ENCODE results near the gene GCSAM. TPM values are rescaled to one million over a fixed set of nuclear protein-coding genes. Genes with fewer than 3 reads are reported as not detected.

The GCSAM gene
- total RNA-seq, 1 experiment from 2014 or later, result not detected

DNA sequence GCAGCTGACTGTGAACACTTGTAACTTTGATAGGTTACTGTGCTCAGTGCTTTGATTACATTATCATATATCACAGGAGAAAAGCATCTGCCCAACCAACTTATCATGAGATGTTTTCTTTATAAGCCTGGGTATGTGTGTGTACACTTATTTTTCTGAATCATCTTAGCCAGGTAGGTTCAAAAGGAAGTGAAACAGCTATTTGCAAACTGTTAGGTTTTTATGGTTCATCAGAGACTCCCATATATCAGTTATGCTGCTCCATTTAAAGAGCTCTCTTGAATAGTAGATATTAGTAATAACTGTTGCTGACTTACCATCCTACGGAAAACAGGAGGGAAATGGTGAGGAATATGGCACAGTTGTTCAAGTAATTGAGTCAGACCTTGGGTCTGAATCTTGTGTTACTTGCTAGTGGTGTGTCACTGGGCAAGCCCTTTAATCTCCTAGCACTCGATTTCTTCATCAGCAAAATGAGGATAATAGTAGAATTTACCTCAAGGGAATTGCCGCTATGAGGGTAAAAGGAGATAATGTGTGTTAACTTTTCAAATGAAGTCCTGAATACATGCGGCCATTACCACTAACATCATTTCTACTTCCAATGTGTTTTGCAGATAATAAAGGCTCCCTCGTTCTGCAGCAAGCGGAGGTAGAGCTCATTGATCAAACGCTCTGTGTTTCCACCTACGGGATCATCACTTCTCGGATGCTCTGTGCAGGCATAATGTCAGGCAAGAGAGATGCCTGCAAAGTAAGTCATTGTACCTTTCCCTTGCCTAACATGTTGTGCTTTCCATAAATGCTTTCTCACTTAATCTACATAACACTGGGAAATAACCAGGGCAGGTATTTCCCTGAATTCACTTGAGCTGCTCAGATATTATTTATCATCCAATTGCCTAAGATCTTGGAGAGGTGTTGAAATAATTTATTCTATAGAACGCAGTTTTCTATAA lies 54.6 kb downstream of the GCSAM start:
- DNase-seq (no peak), ATAC-seq (no peak)
- intact Hi-C loops (cut with micrococcal nuclease), result no loop called here
- H3K79me2 ChIP-seq (ENCODE audit: low read length), result no peaks in the 10 kb centered on the region
- H3K9me3 ChIP-seq (ENCODE audit: low read length), result no peaks in the 10 kb centered on the region
- TF ChIP-seq EZH2phosphoT487 (IDR thresholded peaks at IDR 0.05; ENCODE audit: borderline replicate concordance, low read length), result no peak
- TF ChIP-seq, protein P1, sequence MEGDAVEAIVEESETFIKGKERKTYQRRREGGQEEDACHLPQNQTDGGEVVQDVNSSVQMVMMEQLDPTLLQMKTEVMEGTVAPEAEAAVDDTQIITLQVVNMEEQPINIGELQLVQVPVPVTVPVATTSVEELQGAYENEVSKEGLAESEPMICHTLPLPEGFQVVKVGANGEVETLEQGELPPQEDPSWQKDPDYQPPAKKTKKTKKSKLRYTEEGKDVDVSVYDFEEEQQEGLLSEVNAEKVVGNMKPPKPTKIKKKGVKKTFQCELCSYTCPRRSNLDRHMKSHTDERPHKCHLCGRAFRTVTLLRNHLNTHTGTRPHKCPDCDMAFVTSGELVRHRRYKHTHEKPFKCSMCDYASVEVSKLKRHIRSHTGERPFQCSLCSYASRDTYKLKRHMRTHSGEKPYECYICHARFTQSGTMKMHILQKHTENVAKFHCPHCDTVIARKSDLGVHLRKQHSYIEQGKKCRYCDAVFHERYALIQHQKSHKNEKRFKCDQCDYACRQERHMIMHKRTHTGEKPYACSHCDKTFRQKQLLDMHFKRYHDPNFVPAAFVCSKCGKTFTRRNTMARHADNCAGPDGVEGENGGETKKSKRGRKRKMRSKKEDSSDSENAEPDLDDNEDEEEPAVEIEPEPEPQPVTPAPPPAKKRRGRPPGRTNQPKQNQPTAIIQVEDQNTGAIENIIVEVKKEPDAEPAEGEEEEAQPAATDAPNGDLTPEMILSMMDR (conservative IDR thresholded peaks at IDR 0.05; ENCODE audit: low read depth, low read length), result no peak
- no peak for TF ChIP-seq EZH2 (IDR thresholded peaks at IDR 0.05; ENCODE audit: low read length, unreplicated experiment)
- BruUV-seq (replicated peaks), result no TSS peak
- H3K4me1 ChIP-seq (ENCODE audit: insufficient read depth, low read length), result peaks cover 34% of the 10 kb centered on the region
- H3F3A ChIP-seq (ENCODE audit: low read length, unreplicated experiment), result peaks cover 8% of the 10 kb centered on the region
- H3K27me3 ChIP-seq (ENCODE audit: low read length), result no peaks in the 10 kb centered on the region
- H3K9me2 ChIP-seq (replicated peaks; ENCODE audit: low read length), result no peaks in the 10 kb centered on the region
- POLR2A ChIA-PET (ENCODE audit: unreplicated experiment), result no interaction called here
- H3K4me3 ChIP-seq (ENCODE audit: low read length), result no peak overlapping the region
- CTCF ChIA-PET, result interaction anchor here (0.6 kb wide), 1 partner anchor 206 kb away, joined by 3 read pairs; no protein-coding TSS in a partner anchor
- no peaks in the 10 kb centered on the region for H3K36me3 ChIP-seq (ENCODE audit: low read depth, low read length)
- H3K9ac ChIP-seq (ENCODE audit: low read length), result no peak overlapping the region
- no peak overlapping the region for H3K4me2 ChIP-seq (ENCODE audit: low read length)
- H2AFZ ChIP-seq (ENCODE audit: low read length), result no peak overlapping the region
- no peaks in the 10 kb centered on the region for H4K20me1 ChIP-seq (ENCODE audit: low read length)
- H3K27ac ChIP-seq (ENCODE audit: low read length), result no peak overlapping the region

- no peaks in the 10 kb centered on the region for H4K20me1 ChIP-seq (ENCODE audit: low read length)
- TSS peak; percentile 85 for BruUV-seq (replicated peaks)
- H3K9me3 ChIP-seq (ENCODE audit: low read length), result no peaks in the 10 kb centered on the region
- peaks cover 36% of the 10 kb centered on the region for H3K4me1 ChIP-seq (ENCODE audit: insufficient read depth, low read length)
- POLR2A ChIA-PET (ENCODE audit: unreplicated experiment), result interaction anchor here (0.6 kb wide), 1 partner anchor 848 kb away, joined by 3 read pairs; no protein-coding TSS in a partner anchor
- TF ChIP-seq, protein P1 (conservative IDR thresholded peaks at IDR 0.05; ENCODE audit: low read depth, low read length), result no peak
- no peak for TF ChIP-seq EZH2phosphoT487 (IDR thresholded peaks at IDR 0.05; ENCODE audit: borderline replicate concordance, low read length)
- no peak for TF ChIP-seq EZH2 (IDR thresholded peaks at IDR 0.05; ENCODE audit: low read length, unreplicated experiment)
- H3K9ac ChIP-seq (ENCODE audit: low read length), result peak overlapping the region; percentile 88
- peak overlapping the region; percentile 60 for H3K4me3 ChIP-seq (ENCODE audit: low read length)
- H3K27ac ChIP-seq (ENCODE audit: low read length), result peak overlapping the region; percentile 99
- H3K27me3 ChIP-seq (ENCODE audit: low read length), result no peaks in the 10 kb centered on the region
- H3K9me2 ChIP-seq (replicated peaks; ENCODE audit: low read length), result no peaks in the 10 kb centered on the region
- peak; percentile 98 for DNase-seq
- ATAC-seq, result peak; percentile 96
- no peaks in the 10 kb centered on the region for H3K79me2 ChIP-seq (ENCODE audit: low read length)
- H3F3A ChIP-seq (ENCODE audit: low read length, unreplicated experiment), result peaks cover 8% of the 10 kb centered on the region
- CTCF ChIA-PET, result no interaction called here
- H3K36me3 ChIP-seq (ENCODE audit: low read depth, low read length), result no peaks in the 10 kb centered on the region
- peak overlapping the region; percentile 22 for H2AFZ ChIP-seq (ENCODE audit: low read length)
- intact Hi-C loops (cut with micrococcal nuclease), result loop anchor here (1.0 kb wide), 3 partner anchors 11 to 32 kb away; partner anchors contain the start of gene C3orf52
- H3K4me2 ChIP-seq (ENCODE audit: low read length), result peak overlapping the region; percentile 88
These were observed 58.2 kb downstream of the GCSAM start for GRCh38 chr3:112074616-112075497.

Data from PC-3 (cell line).